Glomerular visceral epithelial cell (primary cell): ENCODE measurements around the gene ZNF865.

Source experiments
- DNase-seq: peaks from one replicate; pipeline ENCODE4 v3.0.0-alpha.2; 2016; ENCODE audit errors: extremely low spot score

Gene ZNF865

GRCh38 chr19:55658846-55659459, 53.5 kb downstream of the ZNF865 start:
- no peak for DNase-seq

GRCh38 chr19:55659822-55660221, 54.4 kb downstream of the ZNF865 start:
- DNase-seq = no peak

DNA sequence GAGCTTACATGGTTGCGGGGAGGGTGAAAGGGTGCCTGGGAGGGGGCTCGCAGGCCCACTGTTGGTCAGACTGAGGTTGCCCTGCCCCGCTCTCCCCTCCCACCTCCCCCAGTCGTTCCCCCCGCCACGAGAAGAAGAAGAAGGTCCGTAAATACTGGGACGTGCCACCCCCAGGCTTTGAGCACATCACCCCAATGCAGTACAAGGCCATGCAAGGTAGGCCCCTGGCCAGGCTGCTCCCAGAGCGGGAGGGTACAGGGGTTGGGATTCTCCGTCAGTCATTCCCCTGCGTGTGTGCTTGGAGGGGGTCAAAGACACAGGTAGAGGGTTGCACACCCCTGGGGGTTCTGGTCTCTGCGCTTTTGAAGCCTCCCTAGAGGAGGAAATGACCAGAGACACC, 55.0 kb downstream of the ZNF865 start:
- no peak for DNase-seq

DNA sequence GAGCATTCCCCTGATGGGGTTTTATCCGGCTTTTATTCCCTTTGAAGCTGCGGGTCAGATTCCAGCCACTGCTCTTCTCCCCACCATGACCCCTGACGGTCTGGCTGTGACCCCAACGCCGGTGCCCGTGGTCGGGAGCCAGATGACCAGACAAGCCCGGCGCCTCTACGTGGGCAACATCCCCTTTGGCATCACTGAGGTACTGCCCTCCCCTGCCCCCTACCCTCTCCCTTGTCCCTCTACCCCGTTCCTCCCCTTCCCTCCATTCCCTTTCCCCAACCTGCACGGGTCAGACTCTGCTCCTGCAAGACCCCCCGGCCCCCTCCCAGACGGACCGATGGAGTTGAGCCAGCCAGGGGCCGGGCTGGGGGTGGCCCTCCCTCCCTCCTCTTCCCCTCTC, 55.5 kb downstream of the ZNF865 start:
- no peak for DNase-seq

- DNase-seq = no peak
Measured at GRCh38 chr19:55661826-55662225, 56.4 kb downstream of the ZNF865 start.

DNA sequence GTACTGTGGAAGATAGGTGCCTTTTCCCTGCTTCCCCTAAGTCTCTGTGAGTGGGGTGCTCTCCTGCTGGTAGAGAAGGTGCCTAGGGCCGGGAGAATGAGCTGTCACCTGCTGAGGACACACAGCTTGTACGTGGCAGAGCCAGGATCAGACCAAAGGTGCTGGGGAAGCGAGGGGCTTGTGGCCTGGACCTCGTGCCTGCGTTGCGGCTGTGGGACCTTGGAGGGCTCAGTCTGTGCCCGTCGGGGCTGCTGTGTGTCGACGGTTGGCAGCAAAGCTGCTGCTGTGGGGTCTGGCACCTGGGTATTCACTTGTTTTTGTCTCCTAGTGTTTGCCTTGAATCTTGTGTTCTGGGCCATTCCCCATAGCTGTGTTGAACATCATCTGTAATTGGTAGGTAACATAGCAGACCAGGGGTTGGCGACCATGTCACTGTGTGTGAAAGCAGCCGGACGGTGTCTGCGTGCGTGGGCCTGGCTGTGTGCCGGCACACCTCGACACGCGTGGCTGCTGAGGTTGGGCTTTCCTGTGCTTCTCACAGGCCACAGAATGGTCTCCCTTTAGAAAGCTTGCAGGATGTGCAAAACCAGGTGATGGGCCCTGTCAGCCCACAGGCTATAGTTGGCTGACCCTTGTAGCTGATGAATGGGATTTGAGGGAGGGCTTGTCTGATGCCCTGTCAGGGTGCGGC, 58.5 kb downstream of the ZNF865 start:
- no peak for DNase-seq

- DNase-seq = no peak
Measured at GRCh38 chr19:55666343-55667005, 61.0 kb downstream of the ZNF865 start.
